ENCODE data around the gene CAMKMT. TPM values are rescaled to one million over a fixed set of nuclear protein-coding genes. Genes with fewer than 3 reads are reported as not detected.

The CAMKMT gene
- total RNA-seq, 4 donors from 2014 or later: 7.6 to 16.2 (median 9.4) TPM

DNA sequence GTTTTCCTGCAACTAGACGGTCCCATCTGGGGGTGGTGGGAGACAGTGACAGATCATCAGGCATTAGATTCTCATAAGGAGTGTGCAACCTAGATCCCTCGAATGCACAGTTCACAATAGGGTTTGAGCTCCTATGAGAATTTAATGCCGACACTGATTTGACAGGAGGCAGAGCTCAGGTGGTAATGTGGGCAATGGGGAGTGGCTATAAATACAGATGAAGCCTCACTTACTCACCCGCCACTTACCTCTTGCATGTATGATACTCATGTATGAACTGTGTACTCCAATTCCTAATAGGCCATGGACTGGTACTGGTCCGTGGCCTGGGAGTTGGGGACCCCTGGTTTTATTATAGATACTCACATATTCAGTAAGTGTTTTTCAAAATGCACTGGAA lies 457.3 kb downstream of the CAMKMT start:
- ATAC-seq (ENCODE audit: low FRiP score) (no peak), DNase-seq (ENCODE audit: low spot score) (no peak)
- TF ChIP-seq, protein P1, sequence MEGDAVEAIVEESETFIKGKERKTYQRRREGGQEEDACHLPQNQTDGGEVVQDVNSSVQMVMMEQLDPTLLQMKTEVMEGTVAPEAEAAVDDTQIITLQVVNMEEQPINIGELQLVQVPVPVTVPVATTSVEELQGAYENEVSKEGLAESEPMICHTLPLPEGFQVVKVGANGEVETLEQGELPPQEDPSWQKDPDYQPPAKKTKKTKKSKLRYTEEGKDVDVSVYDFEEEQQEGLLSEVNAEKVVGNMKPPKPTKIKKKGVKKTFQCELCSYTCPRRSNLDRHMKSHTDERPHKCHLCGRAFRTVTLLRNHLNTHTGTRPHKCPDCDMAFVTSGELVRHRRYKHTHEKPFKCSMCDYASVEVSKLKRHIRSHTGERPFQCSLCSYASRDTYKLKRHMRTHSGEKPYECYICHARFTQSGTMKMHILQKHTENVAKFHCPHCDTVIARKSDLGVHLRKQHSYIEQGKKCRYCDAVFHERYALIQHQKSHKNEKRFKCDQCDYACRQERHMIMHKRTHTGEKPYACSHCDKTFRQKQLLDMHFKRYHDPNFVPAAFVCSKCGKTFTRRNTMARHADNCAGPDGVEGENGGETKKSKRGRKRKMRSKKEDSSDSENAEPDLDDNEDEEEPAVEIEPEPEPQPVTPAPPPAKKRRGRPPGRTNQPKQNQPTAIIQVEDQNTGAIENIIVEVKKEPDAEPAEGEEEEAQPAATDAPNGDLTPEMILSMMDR (IDR thresholded peaks at IDR 0.05): no peak

DNA sequence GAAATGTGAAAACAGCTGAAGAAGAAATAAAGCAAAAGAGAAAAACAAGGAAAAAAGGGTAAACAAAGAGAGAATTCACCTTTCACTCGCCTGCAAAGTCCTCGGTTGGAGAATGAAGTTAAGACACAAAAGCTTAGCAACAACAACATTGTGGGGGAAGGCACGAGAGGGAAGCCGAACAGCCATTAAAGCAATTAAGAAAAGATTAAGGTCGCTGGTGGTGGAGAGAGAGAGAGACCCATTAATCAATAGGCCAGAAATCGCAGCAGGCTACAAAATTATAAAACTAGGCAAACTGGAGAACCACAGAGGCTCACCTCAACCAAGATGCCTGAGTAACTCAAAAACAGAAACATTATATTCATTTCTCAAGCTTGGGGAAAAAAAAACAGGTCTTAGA lies 459.8 kb downstream of the CAMKMT start:
- TF ChIP-seq, protein P1 (IDR thresholded peaks at IDR 0.05): no peak
- ATAC-seq (ENCODE audit: low FRiP score) (no peak), DNase-seq (ENCODE audit: low spot score) (no peak)

DNA sequence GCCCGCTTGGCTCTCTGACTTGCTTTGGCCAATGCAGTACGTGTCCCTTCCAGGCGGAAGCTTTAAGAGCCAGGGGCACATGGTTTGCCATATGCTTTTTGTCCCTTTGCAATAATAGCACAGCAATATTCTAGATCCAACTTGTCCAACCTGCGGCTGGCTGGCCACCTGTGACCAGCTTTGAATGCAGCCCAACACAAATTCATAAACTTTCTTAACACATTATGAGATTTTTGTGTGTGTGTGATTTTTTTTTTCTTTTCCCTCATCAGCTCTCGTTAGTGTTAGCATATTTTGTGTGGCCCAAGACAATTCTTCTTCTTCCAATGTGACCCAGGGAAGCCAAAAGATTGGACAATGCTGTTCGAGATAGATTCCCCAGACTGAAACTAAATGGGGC lies 460.4 kb downstream of the CAMKMT start:
- TF ChIP-seq, protein P1 (IDR thresholded peaks at IDR 0.05): no peak
- DNase-seq (ENCODE audit: low spot score): no peak
- ATAC-seq (ENCODE audit: low FRiP score): no peak

Other genes starting within 250 kb of the CAMKMT start
- gene PPM1B, start 193.1 kb upstream of the CAMKMT start, total RNA-seq: 10 to 100 TPM; 49.1 to 63.5 (median 55.1) TPM
- under 1 TPM in 3 of 4 donors, not detected in 1; 0.19 to 0.95 (median 0.60) TPM for gene SLC3A1, start 86.5 kb upstream of the CAMKMT start, total RNA-seq
- 10 to 100 TPM; 18.7 to 40.6 (median 31.3) TPM for gene PREPL, start 453 bp upstream of the CAMKMT start, total RNA-seq